GM12878 (cell line): ENCODE data around the gene ART1. TPM values are rescaled to one million over a fixed set of nuclear protein-coding genes. Genes with fewer than 3 reads are reported as not detected.

Source experiments
- ATAC-seq: fragments of 200-7000 bp; cut with Tn5 transposase; 3 replicates; pipeline ENCODE4 v1.9.1; 2020; ENCODE audit warnings: mild to moderate bottlenecking, moderate library complexity
- BruUV-seq: library from RNA; stranded (reverse); fragments of 400-500 nt; replicated peaks from 2 replicates; lab custom pipeline; 2021; lab: Mats Ljungman, UMichigan
- CTCF ChIA-PET: fragments of 300-600 bp; sonication (Branson Sonifier 250); formaldehyde crosslinking; extraction: SDS; loops from one replicate; lab custom pipeline; 2021; ENCODE audit warnings: inconsistent platforms; lab: Yijun Ruan, JAX
- POLR2A ChIA-PET: fragments of 350-600 bp; formaldehyde crosslinking; extraction: SDS; loops from one replicate; lab custom pipeline; 2021; ENCODE audit warnings: inconsistent platforms; lab: Charles Lee
- RAD21 ChIA-PET: fragments of 300-600 bp; sonication (Branson Sonifier 250); formaldehyde crosslinking; loops from one replicate; lab custom pipeline; 2023; ENCODE audit warnings: antibody characterized with exemption; ENCODE audit not compliant: unreplicated experiment; lab: Charles Lee
- SMC1A ChIA-PET: fragments of 300-600 bp; sonication (Branson Sonifier 250); formaldehyde crosslinking; loops from one replicate; lab custom pipeline; 2023; ENCODE audit not compliant: unreplicated experiment, uncharacterized antibody; lab: Charles Lee
- DNase-seq: peaks from one replicate; pipeline ENCODE4 v3.0.0-alpha.2; 2011; ENCODE audit warnings: low read depth, low spot score
- FAIRE-seq: peaks from 3 replicates; lab custom pipeline; 2011; peaks lifted over from hg19 to GRCh38; lab: Jason Lieb, UNC
- H2AFZ ChIP-seq: 2 replicates; pipeline ENCODE4 v1.6.0; 2011; ENCODE audit warnings: low read depth, low read length, control low read depth; ENCODE audit not compliant: control insufficient read depth
- H3K27ac ChIP-seq: 2 replicates; pipeline ENCODE4 v1.5.1; 2011; ENCODE audit warnings: control low read depth; ENCODE audit not compliant: control insufficient read depth, insufficient read depth
- H3K27me3 ChIP-seq, 2 experiments: replicated peaks in 1 of 2; 2 replicates each; pipeline versions ENCODE4 v1.6.0 to v1.6.1; 2011; ENCODE audit warnings: low read length in 1 of 2; ENCODE audit not compliant: control insufficient read depth in 2 of 2, insufficient read depth in 2 of 2
- H3K36me3 ChIP-seq, 2 experiments: 2 replicates each; pipeline ENCODE4 v1.5.1; 2011; ENCODE audit warnings: low read length in 1 of 2; ENCODE audit not compliant: control insufficient read depth in 2 of 2, insufficient read depth in 2 of 2
- H3K4me1 ChIP-seq: 2 replicates; pipeline ENCODE4 v1.6.1; 2011; ENCODE audit warnings: mild to moderate bottlenecking, low read length, moderate library complexity, mixed read lengths; ENCODE audit not compliant: control insufficient read depth, insufficient read depth
- H3K4me2 ChIP-seq: 2 replicates; pipeline ENCODE4 v1.6.0; 2011; ENCODE audit warnings: control low read depth; ENCODE audit not compliant: control insufficient read depth, insufficient read depth
- H3K4me3 ChIP-seq: fragments of 200-600 bp; sonication (generic); 2 replicates; pipeline ENCODE4 v1.5.1; 2016
- H3K79me2 ChIP-seq: 2 replicates; pipeline ENCODE4 v1.6.0; 2011; ENCODE audit warnings: low read length; ENCODE audit not compliant: control insufficient read depth, insufficient read depth
- H3K9ac ChIP-seq: 2 replicates; pipeline ENCODE4 v1.8.0; 2011; ENCODE audit warnings: low read length, control low read depth, mixed read lengths; ENCODE audit not compliant: control insufficient read depth, insufficient read depth
- H3K9me3 ChIP-seq: replicated peaks from 3 replicates; pipeline ENCODE4 v1.5.1; 2011; ENCODE audit warnings: mild to moderate bottlenecking, low read length; ENCODE audit not compliant: control insufficient read depth, insufficient read depth
- H4K20me1 ChIP-seq: 2 replicates; pipeline ENCODE4 v1.6.0; 2011; ENCODE audit not compliant: control insufficient read depth, insufficient read depth
- BMI1 ChIP-seq: fragments of 450-650 bp; IDR thresholded peaks from 2 replicates; pipeline ENCODE4 v1.6.1; 2016; ENCODE audit warnings: mild to moderate bottlenecking, moderate library complexity, borderline replicate concordance
- EZH2 ChIP-seq: IDR thresholded peaks from 2 replicates; pipeline ENCODE4 v1.6.1; 2012; ENCODE audit warnings: low read depth, mild to moderate bottlenecking, control low read depth, inconsistent platforms, low read length, borderline replicate concordance; ENCODE audit not compliant: control insufficient read depth
- GATAD2B ChIP-seq: fragments of 450-650 bp; conservative IDR thresholded peaks from 2 replicates; pipeline ENCODE4 v1.6.1; 2017; ENCODE audit warnings: low read depth, mild to moderate bottlenecking, moderate library complexity
- MEF2A ChIP-seq: IDR thresholded peaks from 2 replicates; pipeline ENCODE4 v1.6.1; 2011; ENCODE audit warnings: low read depth, mild to moderate bottlenecking, low read length, moderate library complexity; ENCODE audit not compliant: insufficient read depth
- SRF ChIP-seq, 2 experiments: IDR thresholded peaks; 2 replicates each; pipeline ENCODE4 v1.6.1; 2011; ENCODE audit warnings: low read depth in 2 of 2, low read length in 2 of 2, mild to moderate bottlenecking in 1 of 2, moderate library complexity in 1 of 2
- TCF3 ChIP-seq: IDR thresholded peaks from 2 replicates; pipeline ENCODE4 v1.6.1; 2012; ENCODE audit warnings: low read depth, mild to moderate bottlenecking, low read length, borderline replicate concordance; ENCODE audit not compliant: insufficient read depth
- WGBS: methylation state at CpG from one replicate; pipeline ENCODE4 v1.1.6; 2016; ENCODE audit warnings: low lambda C conversion rate; ENCODE audit not compliant: insufficient replicate concordance, insufficient coverage; ENCODE audit errors: missing lambda C conversion rate; 5-methylcytosine and 5-hydroxymethylcytosine counted together
- in situ Hi-C: fragments of 300-500 bp; cut with MboI; formaldehyde crosslinking; loops from 9 replicates; pipeline ENCODE4 v1.14.3; 2018; ENCODE audit warnings: mixed read lengths
- intact Hi-C: fragments of 100-400 bp; cut with micrococcal nuclease; formaldehyde crosslinking; loops from one replicate; pipeline ENCODE4 v1.14.2; 2022; ENCODE audit not compliant: unreplicated experiment
- polyA plus RNA-seq, 11 experiments: library from polyadenylated mRNA; depleted of rRNA in 4 of 11; unstranded in 6 of 11; stranded (reverse) in 5 of 11; fragments of >200 nt; fragmentation: Nextera tagmentation in 4 of 11; fragmentation: Illumina TruSeq in 1 of 11; extraction: Ambion mirVana in 4 of 11; extraction: Trizol in 1 of 11; gene quantifications; 1 replicate in 1 of 11; 2 replicates in 10 of 11; pipeline versions ENCODE4 v1.2.1 to v1.2.3, GENCODE V29; 2011 to 2016; ENCODE audit warnings: inconsistent platforms in 2 of 11, missing spikeins in 2 of 11, low read depth in 1 of 11
- total RNA-seq, 4 experiments: library from RNA; depleted of rRNA in 3 of 4; stranded (reverse); fragments of >200 nt in 3 of 4; fragmentation: Illumina TruSeq in 1 of 4; extraction: Trizol in 1 of 4; gene quantifications; 2 replicates each; pipeline versions ENCODE4 v1.2.1 to v1.2.3, GENCODE V29; 2013 to 2021
- TF ChIP-seq, protein P1 (sequence below): fragments of 450-650 bp; IDR thresholded peaks from 2 replicates; pipeline ENCODE4 v1.6.1; 2018; ENCODE audit warnings: borderline replicate concordance, mild to moderate bottlenecking; ENCODE audit not compliant: partially characterized antibody
- TF ChIP-seq, protein P2 (sequence below): fragments of 150-350 bp; IDR thresholded peaks from 2 replicates; pipeline ENCODE4 v1.6.1; 2016; ENCODE audit warnings: low read depth, low read length
- TF ChIP-seq, protein P3 (sequence below): fragments of 450-650 bp; IDR thresholded peaks from 2 replicates; pipeline ENCODE4 v1.6.1; 2017; ENCODE audit warnings: mild to moderate bottlenecking, moderate library complexity

Gene ART1
- total and polyA plus RNA-seq, 10 of the 15 experiments (the other 5 are each of a cell fraction or from before 2014, with no cell fraction given): not detected

DNA sequence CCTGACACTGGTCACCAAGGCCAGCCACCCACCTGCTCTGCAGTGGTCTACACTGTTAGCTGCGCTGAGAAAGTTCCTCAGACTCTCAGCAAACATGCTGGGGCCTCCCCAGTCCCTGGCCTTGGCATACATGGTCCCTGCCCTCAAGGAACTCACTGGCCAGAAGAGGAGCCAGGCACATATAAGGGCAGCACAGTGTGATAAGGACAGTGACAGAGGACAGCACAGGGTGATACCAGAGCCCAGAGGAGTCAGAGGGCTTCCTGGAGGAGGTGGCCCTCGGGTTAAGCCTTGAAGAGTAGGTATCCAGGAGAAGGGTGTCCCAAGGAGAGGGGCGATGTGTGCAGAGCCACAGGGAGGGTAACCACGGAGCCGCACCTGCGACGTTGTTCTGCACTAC is 624 bp downstream of the ART1 start:
- ChIA-PET RAD21 (no interaction called here), SMC1A (no interaction called here), CTCF (no interaction called here), POLR2A (no interaction called here)
- Histone ChIP-seq H3K27ac (no peak overlapping the region), H3K4me2 (no peak overlapping the region), H3K79me2 (no peaks in the 10 kb centered on the region), H3K4me1 (peaks cover 2% of the 10 kb centered on the region; the same call in 1 of the 2 replicates), H2AFZ (no peak overlapping the region), H3K9me3 (no peaks in the 10 kb centered on the region; the same call in 2 of the 3 replicates), H4K20me1 (no peaks in the 10 kb centered on the region), H3K9ac (no peak overlapping the region), H3K27me3 (no peaks in the 10 kb centered on the region; a peak in 1 of 4 replicates), H3K36me3 (no peaks in the 10 kb centered on the region), H3K4me3 (no peak overlapping the region)
- in situ Hi-C loops: no loop called here
- no TSS peak for BruUV-seq
- DNase-seq (no peak), FAIRE-seq (no peak), ATAC-seq (no peak)
- 23% methylated on average over 7 of the region's 7 CpGs for WGBS
- TF ChIP-seq EZH2 (no peak), TCF3 (no peak), GATAD2B (no peak), MEF2A (no peak), BMI1 (no peak), SRF (IDR thresholded peaks at IDR 0.05; ENCODE audit: low read depth in 2 of 2, low read length in 2 of 2) (no peak)
- TF ChIP-seq, protein P1, sequence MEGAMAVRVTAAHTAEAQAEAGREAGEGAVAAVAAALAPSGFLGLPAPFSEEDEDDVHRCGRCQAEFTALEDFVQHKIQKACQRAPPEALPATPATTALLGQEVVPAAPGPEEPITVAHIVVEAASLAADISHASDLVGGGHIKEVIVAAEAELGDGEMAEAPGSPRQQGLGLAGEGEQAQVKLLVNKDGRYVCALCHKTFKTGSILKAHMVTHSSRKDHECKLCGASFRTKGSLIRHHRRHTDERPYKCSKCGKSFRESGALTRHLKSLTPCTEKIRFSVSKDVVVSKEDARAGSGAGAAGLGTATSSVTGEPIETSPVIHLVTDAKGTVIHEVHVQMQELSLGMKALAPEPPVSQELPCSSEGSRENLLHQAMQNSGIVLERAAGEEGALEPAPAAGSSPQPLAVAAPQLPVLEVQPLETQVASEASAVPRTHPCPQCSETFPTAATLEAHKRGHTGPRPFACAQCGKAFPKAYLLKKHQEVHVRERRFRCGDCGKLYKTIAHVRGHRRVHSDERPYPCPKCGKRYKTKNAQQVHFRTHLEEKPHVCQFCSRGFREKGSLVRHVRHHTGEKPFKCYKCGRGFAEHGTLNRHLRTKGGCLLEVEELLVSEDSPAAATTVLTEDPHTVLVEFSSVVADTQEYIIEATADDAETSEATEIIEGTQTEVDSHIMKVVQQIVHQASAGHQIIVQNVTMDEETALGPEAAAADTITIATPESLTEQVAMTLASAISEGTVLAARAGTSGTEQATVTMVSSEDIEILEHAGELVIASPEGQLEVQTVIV: no peak
- TF ChIP-seq, protein P2, sequence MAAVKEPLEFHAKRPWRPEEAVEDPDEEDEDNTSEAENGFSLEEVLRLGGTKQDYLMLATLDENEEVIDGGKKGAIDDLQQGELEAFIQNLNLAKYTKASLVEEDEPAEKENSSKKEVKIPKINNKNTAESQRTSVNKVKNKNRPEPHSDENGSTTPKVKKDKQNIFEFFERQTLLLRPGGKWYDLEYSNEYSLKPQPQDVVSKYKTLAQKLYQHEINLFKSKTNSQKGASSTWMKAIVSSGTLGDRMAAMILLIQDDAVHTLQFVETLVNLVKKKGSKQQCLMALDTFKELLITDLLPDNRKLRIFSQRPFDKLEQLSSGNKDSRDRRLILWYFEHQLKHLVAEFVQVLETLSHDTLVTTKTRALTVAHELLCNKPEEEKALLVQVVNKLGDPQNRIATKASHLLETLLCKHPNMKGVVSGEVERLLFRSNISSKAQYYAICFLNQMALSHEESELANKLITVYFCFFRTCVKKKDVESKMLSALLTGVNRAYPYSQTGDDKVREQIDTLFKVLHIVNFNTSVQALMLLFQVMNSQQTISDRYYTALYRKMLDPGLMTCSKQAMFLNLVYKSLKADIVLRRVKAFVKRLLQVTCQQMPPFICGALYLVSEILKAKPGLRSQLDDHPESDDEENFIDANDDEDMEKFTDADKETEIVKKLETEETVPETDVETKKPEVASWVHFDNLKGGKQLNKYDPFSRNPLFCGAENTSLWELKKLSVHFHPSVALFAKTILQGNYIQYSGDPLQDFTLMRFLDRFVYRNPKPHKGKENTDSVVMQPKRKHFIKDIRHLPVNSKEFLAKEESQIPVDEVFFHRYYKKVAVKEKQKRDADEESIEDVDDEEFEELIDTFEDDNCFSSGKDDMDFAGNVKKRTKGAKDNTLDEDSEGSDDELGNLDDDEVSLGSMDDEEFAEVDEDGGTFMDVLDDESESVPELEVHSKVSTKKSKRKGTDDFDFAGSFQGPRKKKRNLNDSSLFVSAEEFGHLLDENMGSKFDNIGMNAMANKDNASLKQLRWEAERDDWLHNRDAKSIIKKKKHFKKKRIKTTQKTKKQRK: no peak
- TF ChIP-seq, protein P3, sequence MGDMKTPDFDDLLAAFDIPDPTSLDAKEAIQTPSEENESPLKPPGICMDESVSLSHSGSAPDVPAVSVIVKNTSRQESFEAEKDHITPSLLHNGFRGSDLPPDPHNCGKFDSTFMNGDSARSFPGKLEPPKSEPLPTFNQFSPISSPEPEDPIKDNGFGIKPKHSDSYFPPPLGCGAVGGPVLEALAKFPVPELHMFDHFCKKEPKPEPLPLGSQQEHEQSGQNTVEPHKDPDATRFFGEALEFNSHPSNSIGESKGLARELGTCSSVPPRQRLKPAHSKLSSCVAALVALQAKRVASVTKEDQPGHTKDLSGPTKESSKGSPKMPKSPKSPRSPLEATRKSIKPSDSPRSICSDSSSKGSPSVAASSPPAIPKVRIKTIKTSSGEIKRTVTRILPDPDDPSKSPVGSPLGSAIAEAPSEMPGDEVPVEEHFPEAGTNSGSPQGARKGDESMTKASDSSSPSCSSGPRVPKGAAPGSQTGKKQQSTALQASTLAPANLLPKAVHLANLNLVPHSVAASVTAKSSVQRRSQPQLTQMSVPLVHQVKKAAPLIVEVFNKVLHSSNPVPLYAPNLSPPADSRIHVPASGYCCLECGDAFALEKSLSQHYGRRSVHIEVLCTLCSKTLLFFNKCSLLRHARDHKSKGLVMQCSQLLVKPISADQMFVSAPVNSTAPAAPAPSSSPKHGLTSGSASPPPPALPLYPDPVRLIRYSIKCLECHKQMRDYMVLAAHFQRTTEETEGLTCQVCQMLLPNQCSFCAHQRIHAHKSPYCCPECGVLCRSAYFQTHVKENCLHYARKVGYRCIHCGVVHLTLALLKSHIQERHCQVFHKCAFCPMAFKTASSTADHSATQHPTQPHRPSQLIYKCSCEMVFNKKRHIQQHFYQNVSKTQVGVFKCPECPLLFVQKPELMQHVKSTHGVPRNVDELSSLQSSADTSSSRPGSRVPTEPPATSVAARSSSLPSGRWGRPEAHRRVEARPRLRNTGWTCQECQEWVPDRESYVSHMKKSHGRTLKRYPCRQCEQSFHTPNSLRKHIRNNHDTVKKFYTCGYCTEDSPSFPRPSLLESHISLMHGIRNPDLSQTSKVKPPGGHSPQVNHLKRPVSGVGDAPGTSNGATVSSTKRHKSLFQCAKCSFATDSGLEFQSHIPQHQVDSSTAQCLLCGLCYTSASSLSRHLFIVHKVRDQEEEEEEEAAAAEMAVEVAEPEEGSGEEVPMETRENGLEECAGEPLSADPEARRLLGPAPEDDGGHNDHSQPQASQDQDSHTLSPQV: no peak
- intact Hi-C loops: no loop called here
